Spleen (tissue), 11 donors: ENCODE data around the gene SETMAR. TPM values are rescaled to one million over a fixed set of nuclear protein-coding genes. Genes with fewer than 3 reads are reported as not detected.

Experiments
- DNase-seq: peaks from one replicate; pipeline ENCODE4 v3.0.0-alpha.2; 2020
- H3K27ac ChIP-seq, 8 donors: fragments of 200-600 bp; sonication (generic) in 7 of 8; 1 replicate in 4 of 8; 2 replicates in 4 of 8; pipeline versions ENCODE4 v1.5.0 to v1.8.0; 2016 to 2021; ENCODE audit warnings: inconsistent platforms in 4 of 8, mild to moderate bottlenecking in 4 of 8, moderate library complexity in 1 of 8
- H3K27me3 ChIP-seq, 7 donors: fragments of 200-600 bp; sonication (generic) in 6 of 7; replicated peaks in 1 of 7; 1 replicate in 4 of 7; 2 replicates in 3 of 7; pipeline versions ENCODE4 v1.5.0 to v1.8.0; 2016 to 2021; ENCODE audit warnings: inconsistent platforms in 3 of 7, mild to moderate bottlenecking in 1 of 7
- H3K36me3 ChIP-seq, 6 donors: fragments of 200-600 bp; sonication (generic) in 5 of 6; 1 replicate in 4 of 6; 2 replicates in 2 of 6; pipeline versions ENCODE4 v1.5.0 to v1.8.0; 2016 to 2021; ENCODE audit warnings: inconsistent platforms in 2 of 6
- H3K4me1 ChIP-seq, 6 donors: fragments of 200-600 bp; sonication (generic) in 5 of 6; 1 replicate in 3 of 6; 2 replicates in 3 of 6; pipeline versions ENCODE4 v1.5.0 to v1.8.0; 2016 to 2021; ENCODE audit warnings: inconsistent platforms in 3 of 6
- H3K4me3 ChIP-seq, 8 donors: fragments of 200-600 bp; sonication (generic) in 7 of 8; 1 replicate in 4 of 8; 2 replicates in 4 of 8; pipeline versions ENCODE4 v1.5.0 to v1.8.0; 2016 to 2021; ENCODE audit warnings: inconsistent platforms in 4 of 8, mild to moderate bottlenecking in 4 of 8, moderate library complexity in 2 of 8
- H3K9me3 ChIP-seq, 8 donors: fragments of 200-600 bp; sonication (generic) in 7 of 8; 1 replicate in 4 of 8; 2 replicates in 4 of 8; pipeline versions ENCODE4 v1.5.0 to v1.8.0; 2016 to 2021; ENCODE audit warnings: inconsistent platforms in 4 of 8
- CTCF ChIP-seq, 11 experiments: fragments of 200-600 bp in 7 of 11; fragments of 450-650 bp in 4 of 11; sonication (generic) in 4 of 11; IDR thresholded peaks in 8 of 11; conservative IDR thresholded peaks in 3 of 11; 1 replicate in 7 of 11; 2 replicates in 4 of 11; pipeline versions ENCODE4 v1.4.0 to v1.8.0; 2016 to 2021; ENCODE audit warnings: antibody characterized with exemption in 11 of 11, inconsistent platforms in 4 of 11, mild to moderate bottlenecking in 1 of 11
- POLR2A ChIP-seq, 3 donors: fragments of 450-650 bp; IDR thresholded peaks; one replicate each; pipeline ENCODE4 v1.5.1; 2017; ENCODE audit warnings: antibody characterized with exemption in 3 of 3, mild to moderate bottlenecking in 1 of 3
- POLR2AphosphoS5 ChIP-seq, 3 donors: sonication (generic); formaldehyde crosslinking; IDR thresholded peaks; one replicate each; pipeline ENCODE4 v1.5.1; 2017; ENCODE audit warnings: antibody characterized with exemption in 3 of 3
- WGBS, 5 donors: extraction: QIAGEN DNeasy Blood & Tissue Kit in 3 of 5; methylation state at CpG; one replicate each; pipeline versions ENCODE4 v1.1.5 to v1.1.7; 2013 to 2018; 5-methylcytosine and 5-hydroxymethylcytosine counted together
- intact Hi-C: fragments of 100-400 bp; cut with DNase I; formaldehyde crosslinking; loops from one replicate; pipeline ENCODE4 v1.15.0; 2023; ENCODE audit warnings: low total_unique reads
- polyA plus RNA-seq, 3 donors: library from polyadenylated mRNA; stranded (reverse); fragments of 200-250 nt; gene quantifications; one replicate each; pipeline ENCODE4 v1.2.1, GENCODE V29; 2013
- total RNA-seq, 7 donors: library from RNA; depleted of rRNA in 3 of 7; stranded (reverse); fragments of >200 nt in 3 of 7; fragmentation: NEBNext Ultra II Directional in 4 of 7; extraction: Animal tissue kit (Norgen Biotek cat#: 25700) in 4 of 7; gene quantifications; one replicate each; pipeline versions ENCODE4 v1.1.0 to v1.2.1, GENCODE V29; 2016 to 2021
- donor health status: healthy with polysubstance abuse.
- donor health status: DM: no; HTN: no; CAD: no; lungs with moderate emphysema.
- donor health status: DM: no; HTN: no; CAD: no.
- donor health status: Bipolar disorder and iron deficiency.
- donor health status: healthy.
- donor health status: DM: no; HTN: no; CAD: no.
- donor health status: DM: yes; HTN: yes; CAD: no.

SETMAR gene
- total and polyA plus RNA-seq, 10 donors = 7.8 to 17.8 (median 10.1) TPM

- no peak for DNase-seq
- intact Hi-C loops = no loop called here
- Histone ChIP-seq H3K4me3 (no peak overlapping the region), H3K36me3 (peaks cover 0 to 4% (median 0%) of the 10 kb centered on the region in 6 donors), H3K4me1 (peaks cover 0 to 17% (median 2%) of the 10 kb centered on the region in 6 donors), H3K27me3 (no peaks in the 10 kb centered on the region), H3K9me3 (no peaks in the 10 kb centered on the region), H3K27ac (peak overlapping the region in 1 of 8 donors; percentile 18)
- 54 to 65% (median 61%) methylated on average over 6 of the region's 6 CpGs for WGBS, 5 donors
- TF ChIP-seq POLR2A (IDR thresholded peaks at IDR 0.05) (no peak), POLR2AphosphoS5 (IDR thresholded peaks at IDR 0.05) (no peak), CTCF (IDR thresholded peaks at IDR 0.05 in 8 of 11, conservative IDR thresholded peaks at IDR 0.05 in 3 of 11) (no peak)
Measured at GRCh38 chr3:4340411-4341335, 37.5 kb downstream of the SETMAR start.

GRCh38 chr3:4341336-4341675 is 38.1 kb downstream of the SETMAR start:
- Histone ChIP-seq H3K4me3 (no peak overlapping the region), H3K27ac (no peak overlapping the region), H3K4me1 (peaks cover 0 to 17% (median 2%) of the 10 kb centered on the region in 6 donors), H3K36me3 (peaks cover 0 to 4% (median 0%) of the 10 kb centered on the region in 6 donors), H3K9me3 (no peaks in the 10 kb centered on the region), H3K27me3 (no peaks in the 10 kb centered on the region)
- DNase-seq = no peak
- intact Hi-C loops = no loop called here
- TF ChIP-seq POLR2A (IDR thresholded peaks at IDR 0.05) = no peak
- TF ChIP-seq POLR2AphosphoS5 (IDR thresholded peaks at IDR 0.05) = no peak
- no peak for TF ChIP-seq CTCF (IDR thresholded peaks at IDR 0.05 in 8 of 11, conservative IDR thresholded peaks at IDR 0.05 in 3 of 11)

GRCh38 chr3:4343258-4343657 is 40.1 kb downstream of the SETMAR start:
- intact Hi-C loops = no loop called here

More at GRCh38 chr3:4343258-4343657, 40.1 kb downstream of the SETMAR start:
- Histone ChIP-seq H3K4me3 (no peak overlapping the region), H3K27ac (no peak overlapping the region), H3K9me3 (no peaks in the 10 kb centered on the region), H3K36me3 (peaks cover 0 to 4% (median 0%) of the 10 kb centered on the region in 6 donors), H3K4me1 (peaks cover 0 to 10% (median 0%) of the 10 kb centered on the region in 6 donors), H3K27me3 (no peaks in the 10 kb centered on the region)
- TF ChIP-seq POLR2AphosphoS5 (IDR thresholded peaks at IDR 0.05) = no peak
- no peak for TF ChIP-seq CTCF (IDR thresholded peaks at IDR 0.05 in 8 of 11, conservative IDR thresholded peaks at IDR 0.05 in 3 of 11)
- TF ChIP-seq POLR2A (IDR thresholded peaks at IDR 0.05) = no peak
- 76 to 97% (median 88%) methylated on average over 1 of the region's 1 CpG for WGBS, 5 donors
- no peak for DNase-seq
